IPS DF 4.7 (cell line): ENCODE results near the gene SLC22A1.
"Not testable (repeated sequence)": the region's sequence is repeated elsewhere in the genome, so short reads cannot be mapped to it uniquely, and the experiment has no call there.

ENCODE experiments used
- DNase-seq: peaks from one replicate; pipeline ENCODE4 v3.0.0-alpha.2; 2013; ENCODE audit warnings: low spot score; ENCODE audit errors: extremely low read depth

Gene SLC22A1

GRCh38 chr6:160121981-160122380 lies 366 bp downstream of the SLC22A1 start:
- no peak for DNase-seq

- no peak for DNase-seq
Measured at GRCh38 chr6:160122744-160123143, 1.1 kb downstream of the SLC22A1 start.

- no peak for DNase-seq
Measured at GRCh38 chr6:160124007-160124406, 2.4 kb downstream of the SLC22A1 start.

- DNase-seq = no peak
Measured at GRCh38 chr6:160124605-160125004, 3.0 kb downstream of the SLC22A1 start.

- not testable (repeated sequence) for DNase-seq
Measured at GRCh38 chr6:160125105-160125504, 3.5 kb downstream of the SLC22A1 start.

- no peak for DNase-seq
Measured at GRCh38 chr6:160127270-160128124, 5.9 kb downstream of the SLC22A1 start.

- DNase-seq = no peak
Measured at GRCh38 chr6:160128125-160128683, 6.6 kb downstream of the SLC22A1 start.

- DNase-seq = no peak
Measured at GRCh38 chr6:160128879-160129516, 7.4 kb downstream of the SLC22A1 start.

- no peak for DNase-seq
Measured at GRCh38 chr6:160129881-160130615, 8.4 kb downstream of the SLC22A1 start.

GRCh38 chr6:160130729-160131484 lies 9.3 kb downstream of the SLC22A1 start:
- no peak for DNase-seq

- no peak for DNase-seq
Measured at GRCh38 chr6:160131636-160132296, 10.2 kb downstream of the SLC22A1 start.

GRCh38 chr6:160132297-160132637 lies 10.7 kb downstream of the SLC22A1 start:
- no peak for DNase-seq

GRCh38 chr6:160132776-160133338 lies 11.2 kb downstream of the SLC22A1 start:
- no peak for DNase-seq

GRCh38 chr6:160133441-160134336 lies 12.1 kb downstream of the SLC22A1 start:
- no peak for DNase-seq

- DNase-seq = not testable (repeated sequence)
Measured at GRCh38 chr6:160134337-160134751, 12.7 kb downstream of the SLC22A1 start.

- no peak for DNase-seq
Measured at GRCh38 chr6:160134779-160135547, 13.3 kb downstream of the SLC22A1 start.

- DNase-seq = no peak
Measured at GRCh38 chr6:160135907-160136655, 14.5 kb downstream of the SLC22A1 start.
